H1 (cell line): ENCODE results near the gene DHH. TPM values are rescaled to one million over a fixed set of nuclear protein-coding genes. Genes with fewer than 3 reads are reported as not detected.

ENCODE experiments used
- EZH2 ChIP-seq: fragments of 200-600 bp; sonication (generic); IDR thresholded peaks from 2 replicates; pipeline ENCODE4 v1.7.1; 2012; ENCODE audit warnings: low read depth, mild to moderate bottlenecking, moderate library complexity, low read length, inconsistent platforms; ENCODE audit not compliant: severe bottlenecking
- HDAC2 ChIP-seq, 2 experiments: fragments of 300-600 bp in 1 of 2; sonication (generic) in 1 of 2; IDR thresholded peaks; 2 replicates each; pipeline ENCODE4 v1.6.1; 2011 to 2012; ENCODE audit warnings: low read depth in 2 of 2, low read length in 2 of 2, mild to moderate bottlenecking in 2 of 2, moderate library complexity in 2 of 2, borderline replicate concordance in 1 of 2, inconsistent platforms in 1 of 2
- KDM1A ChIP-seq: fragments of 200-600, 300-600 bp; sonication (generic); IDR thresholded peaks from 2 replicates; pipeline ENCODE4 v1.7.1; 2016; ENCODE audit warnings: mild to moderate bottlenecking, low read length, borderline replicate concordance
- KDM5A ChIP-seq: fragments of 200-600 bp; IDR thresholded peaks from 2 replicates; pipeline ENCODE4 v1.7.1; 2012; ENCODE audit warnings: mild to moderate bottlenecking, low read length, inconsistent platforms, mixed read lengths
- POLR2AphosphoS5 ChIP-seq: IDR thresholded peaks from 2 replicates; pipeline ENCODE4 v1.6.1; 2011; ENCODE audit warnings: low read depth, low read length
- POU5F1 ChIP-seq: IDR thresholded peaks from 2 replicates; pipeline ENCODE4 v1.6.1; 2011; ENCODE audit warnings: low read depth, mild to moderate bottlenecking, low read length, moderate library complexity
- RAD21 ChIP-seq, 2 experiments: IDR thresholded peaks in 1 of 2; conservative IDR thresholded peaks in 1 of 2; 2 replicates each; pipeline ENCODE4 v1.6.1; 2011; ENCODE audit warnings: low read depth in 2 of 2, low read length in 2 of 2, improper control_type of control experiment in 1 of 2, inconsistent platforms in 1 of 2, mild to moderate bottlenecking in 1 of 2, moderate library complexity in 1 of 2
- RBBP5 ChIP-seq: IDR thresholded peaks from 2 replicates; pipeline ENCODE4 v1.7.1; 2012; ENCODE audit warnings: low read depth, mild to moderate bottlenecking, inconsistent platforms, low read length, moderate library complexity, borderline replicate concordance
- RFX5 ChIP-seq: IDR thresholded peaks from 2 replicates; pipeline ENCODE4 v1.6.1; 2011; ENCODE audit warnings: low read depth, low read length, improper control_type of control experiment, borderline replicate concordance
- SAP30 ChIP-seq: fragments of 300-600 bp; sonication (generic); IDR thresholded peaks from 2 replicates; pipeline ENCODE4 v1.7.1; 2012; ENCODE audit warnings: low read length, moderate library complexity, mild to moderate bottlenecking, inconsistent platforms; ENCODE audit not compliant: insufficient read depth, insufficient replicate concordance
- SIN3A ChIP-seq, 2 experiments: IDR thresholded peaks in 1 of 2; conservative IDR thresholded peaks in 1 of 2; 2 replicates each; pipeline ENCODE4 v1.6.1; 2011 to 2012; ENCODE audit warnings: low read length in 2 of 2, improper control_type of control experiment in 1 of 2, low read depth in 1 of 2, mild to moderate bottlenecking in 1 of 2
- SP1 ChIP-seq: IDR thresholded peaks from 2 replicates; pipeline ENCODE4 v1.6.1; 2011; ENCODE audit warnings: low read depth, low read length
- SRF ChIP-seq: IDR thresholded peaks from 2 replicates; pipeline ENCODE4 v1.6.1; 2011; ENCODE audit warnings: mild to moderate bottlenecking, low read depth, low read length, moderate library complexity
- TBP ChIP-seq: IDR thresholded peaks from 2 replicates; pipeline ENCODE4 v1.6.1; 2011; ENCODE audit warnings: low read depth, low read length, improper control_type of control experiment
- polyA plus RNA-seq, 7 experiments: library from polyadenylated mRNA; depleted of rRNA in 3 of 7; stranded (reverse) in 5 of 7; unstranded in 2 of 7; fragments of >200 nt in 5 of 7; fragments of 200-250 nt in 2 of 7; gene quantifications; 1 replicate in 5 of 7; 2 replicates in 1 of 7; 4 replicates in 1 of 7; pipeline versions ENCODE4 v1.2.1 to v1.2.3, GENCODE V29; 2011 to 2013; ENCODE audit warnings: missing spikeins in 2 of 7, mixed read lengths in 2 of 7
- total RNA-seq: library from RNA; stranded (reverse); fragmentation: NEBNext Ultra II Directional; extraction: Animal tissue kit (Norgen Biotek cat#: 25700); gene quantifications from 2 replicates; pipeline ENCODE4 v1.2.1, GENCODE V29; 2021
- TF ChIP-seq, protein P1 (sequence below): IDR thresholded peaks from 2 replicates; pipeline ENCODE4 v1.6.1; 2012; ENCODE audit warnings: low read length, inconsistent platforms

DHH gene
- total and polyA plus RNA-seq, 2 of the 8 experiments (the other 6 are each of a cell fraction or from before 2014, with no cell fraction given): 0.03 to 0.11 TPM

DNA sequence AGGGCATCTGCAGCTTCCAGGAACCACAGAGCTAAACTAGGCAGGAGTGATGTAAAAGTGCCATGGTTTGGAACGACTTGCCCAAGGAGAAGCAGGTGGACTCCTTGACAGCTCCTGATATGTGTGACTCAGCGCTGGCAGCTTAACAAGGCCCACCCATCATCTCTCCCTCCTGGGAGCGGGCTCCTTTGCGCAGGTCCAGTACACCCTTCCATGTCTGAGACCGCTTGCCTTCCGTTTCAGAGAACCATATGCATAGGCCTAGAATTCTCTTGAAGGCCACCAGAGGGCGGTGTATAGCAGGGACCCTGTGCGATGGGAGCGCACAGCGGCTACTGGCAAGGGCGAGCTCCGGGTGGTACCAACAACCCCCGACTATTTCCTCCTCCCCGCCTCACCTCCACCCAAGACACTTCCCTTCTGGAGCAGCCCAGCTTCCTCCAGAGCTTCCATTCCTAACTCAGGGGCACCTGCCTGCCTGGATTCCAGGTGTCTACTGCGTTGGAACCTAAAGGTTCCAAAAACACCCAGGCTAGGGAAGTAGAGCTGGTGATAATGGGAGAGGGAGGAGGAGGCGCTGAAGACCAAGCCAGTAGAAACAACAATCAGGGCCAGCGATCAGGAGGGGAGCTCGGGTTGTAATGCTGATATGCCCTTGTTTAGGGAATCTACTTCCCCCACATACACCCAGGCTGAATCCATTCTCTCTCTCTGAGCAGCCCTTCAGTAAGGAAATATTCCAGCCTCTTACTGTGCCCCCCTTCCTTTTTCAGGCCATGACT, 6.3 kb downstream of the DHH start (continued):
- TF ChIP-seq HDAC2 (IDR thresholded peaks at IDR 0.05; ENCODE audit: borderline replicate concordance in 1 of 2, low read depth in 2 of 2, low read length in 2 of 2): 0 out of 4 replicates have a peak, but pooled peaks of 1 of the 2 experiments have one; percentile 32
- no peak; a peak in 1 of 4 replicates for TF ChIP-seq SIN3A (conservative IDR thresholded peaks at IDR 0.05 in 1 of 2, IDR thresholded peaks at IDR 0.05 in 1 of 2; ENCODE audit: low read depth in 1 of 2, low read length in 2 of 2)
- TF ChIP-seq EZH2: peak; percentile 45
- no peak for TF ChIP-seq POLR2AphosphoS5
- TF ChIP-seq TBP: 0 out of 2 replicates have a peak, but pooled peaks have one; percentile 19
- peak; percentile 67 to 74 for TF ChIP-seq RAD21 (IDR thresholded peaks at IDR 0.05 in 1 of 2, conservative IDR thresholded peaks at IDR 0.05 in 1 of 2; ENCODE audit: low read depth in 2 of 2, low read length in 2 of 2)
- TF ChIP-seq RBBP5: no peak
- no peak for TF ChIP-seq KDM1A
- TF ChIP-seq SP1: no peak
- TF ChIP-seq, protein P1, sequence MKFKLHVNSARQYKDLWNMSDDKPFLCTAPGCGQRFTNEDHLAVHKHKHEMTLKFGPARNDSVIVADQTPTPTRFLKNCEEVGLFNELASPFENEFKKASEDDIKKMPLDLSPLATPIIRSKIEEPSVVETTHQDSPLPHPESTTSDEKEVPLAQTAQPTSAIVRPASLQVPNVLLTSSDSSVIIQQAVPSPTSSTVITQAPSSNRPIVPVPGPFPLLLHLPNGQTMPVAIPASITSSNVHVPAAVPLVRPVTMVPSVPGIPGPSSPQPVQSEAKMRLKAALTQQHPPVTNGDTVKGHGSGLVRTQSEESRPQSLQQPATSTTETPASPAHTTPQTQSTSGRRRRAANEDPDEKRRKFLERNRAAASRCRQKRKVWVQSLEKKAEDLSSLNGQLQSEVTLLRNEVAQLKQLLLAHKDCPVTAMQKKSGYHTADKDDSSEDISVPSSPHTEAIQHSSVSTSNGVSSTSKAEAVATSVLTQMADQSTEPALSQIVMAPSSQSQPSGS: no peak
- peak; percentile 18; the same call in 1 of the 2 replicates for TF ChIP-seq RFX5
- no peak for TF ChIP-seq KDM5A
- TF ChIP-seq SAP30: no peak
- TF ChIP-seq SRF: no peak
- no peak for TF ChIP-seq POU5F1
- TF ChIP-seq, all 59 proteins: peak for 8
